Measurements from ENCODE around the gene ZBTB42. TPM values are rescaled to one million over a fixed set of nuclear protein-coding genes. Genes with fewer than 3 reads are reported as not detected.
A peak's percentile ranks its signal among the peaks of the same experiment; 100 is the strongest.

The ZBTB42 gene
- total and polyA plus RNA-seq, 2 of the 13 experiments (the other 11 are each of a cell fraction or from before 2014, with no cell fraction given) = 2.8 to 4.2 TPM

- TF ChIP-seq THAP7 (CRISPR knock-in tag; IDR thresholded peaks at IDR 0.05) (no peak), ZNF235 (CRISPR knock-in tag; IDR thresholded peaks at IDR 0.05; ENCODE audit: borderline replicate concordance) (no peak), WIZ (CRISPR knock-in tag; IDR thresholded peaks at IDR 0.05) (no peak), SP5 (CRISPR knock-in tag; IDR thresholded peaks at IDR 0.05; ENCODE audit: borderline replicate concordance, low read depth) (peak; percentile 63), ZSCAN22 (CRISPR knock-in tag; IDR thresholded peaks at IDR 0.05) (no peak), FIP1L1 (IDR thresholded peaks at IDR 0.05; ENCODE audit: borderline replicate concordance, insufficient read depth, low read depth, low read length) (no peak), ZNF562 (CRISPR knock-in tag; IDR thresholded peaks at IDR 0.05; ENCODE audit: borderline replicate concordance) (no peak), HMG20B (CRISPR knock-in tag; conservative IDR thresholded peaks at IDR 0.05) (no peak), ZXDC (CRISPR knock-in tag; IDR thresholded peaks at IDR 0.05) (no peak; the same call in 1 of the 2 replicates), SSRP1 (CRISPR knock-in tag; IDR thresholded peaks at IDR 0.05) (peak; percentile 76; the same call in 1 of the 2 replicates), ZBED4 (CRISPR knock-in tag; IDR thresholded peaks at IDR 0.05; ENCODE audit: borderline replicate concordance) (no peak), ZNF597 (CRISPR knock-in tag; IDR thresholded peaks at IDR 0.05) (no peak), ZBTB7A (CRISPR knock-in tag; IDR thresholded peaks at IDR 0.05) (peak; percentile 89; the same call in 1 of the 2 replicates), BRCA1 (CRISPR knock-in tag; IDR thresholded peaks at IDR 0.05) (peak; percentile 63; the same call in 1 of the 2 replicates), HHEX (CRISPR knock-in tag; IDR thresholded peaks at IDR 0.05) (no peak), SOX5 (CRISPR knock-in tag; IDR thresholded peaks at IDR 0.05; ENCODE audit: borderline replicate concordance) (peak; percentile 30; the same call in 1 of the 2 replicates), MYC (CRISPR knock-in tag; IDR thresholded peaks at IDR 0.05; ENCODE audit: borderline replicate concordance) (peak; percentile 88), YEATS2 (CRISPR knock-in tag; IDR thresholded peaks at IDR 0.05; ENCODE audit: borderline replicate concordance) (peak; percentile 15; the same call in 1 of the 2 replicates), NFATC3 (CRISPR knock-in tag; IDR thresholded peaks at IDR 0.05) (no peak; the same call in 1 of the 2 replicates), ZNF660 (CRISPR knock-in tag; IDR thresholded peaks at IDR 0.05; ENCODE audit: borderline replicate concordance, low read depth) (no peak), ZNF672 (CRISPR knock-in tag; IDR thresholded peaks at IDR 0.05) (no peak), ZNF224 (CRISPR knock-in tag; IDR thresholded peaks at IDR 0.05) (no peak)
Observed at GRCh38 chr14:104768437-104769323, 32.2 kb upstream of the ZBTB42 start (continued).

Data from HepG2 (cell line).